ENCODE results near the gene SPDYE17.
"Not testable (repeated sequence)": the region's sequence is repeated elsewhere in the genome, so short reads cannot be mapped to it uniquely, and the experiment has no call there.

DNA sequence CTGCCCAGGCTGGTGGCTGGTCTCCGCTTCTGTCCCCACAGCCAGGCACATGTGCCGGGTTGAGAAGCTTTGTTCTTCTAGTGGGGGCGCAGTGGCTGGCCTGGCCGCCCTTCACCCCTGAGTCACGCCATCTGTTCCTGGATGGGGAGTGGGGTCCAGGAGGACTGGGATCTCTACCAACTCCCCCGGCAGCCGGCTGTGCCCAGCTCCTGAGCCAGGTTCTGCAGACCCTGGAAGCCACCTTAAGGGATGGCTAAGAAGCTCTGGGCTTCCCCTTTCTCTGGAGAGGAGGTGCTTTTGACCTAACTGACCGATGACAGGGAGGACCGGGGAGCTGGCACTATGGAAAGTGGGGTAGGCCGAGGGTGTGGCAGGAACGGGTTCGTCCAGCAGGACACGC, 37.9 kb downstream of the SPDYE17 start:
- TF ChIP-seq, protein P1, sequence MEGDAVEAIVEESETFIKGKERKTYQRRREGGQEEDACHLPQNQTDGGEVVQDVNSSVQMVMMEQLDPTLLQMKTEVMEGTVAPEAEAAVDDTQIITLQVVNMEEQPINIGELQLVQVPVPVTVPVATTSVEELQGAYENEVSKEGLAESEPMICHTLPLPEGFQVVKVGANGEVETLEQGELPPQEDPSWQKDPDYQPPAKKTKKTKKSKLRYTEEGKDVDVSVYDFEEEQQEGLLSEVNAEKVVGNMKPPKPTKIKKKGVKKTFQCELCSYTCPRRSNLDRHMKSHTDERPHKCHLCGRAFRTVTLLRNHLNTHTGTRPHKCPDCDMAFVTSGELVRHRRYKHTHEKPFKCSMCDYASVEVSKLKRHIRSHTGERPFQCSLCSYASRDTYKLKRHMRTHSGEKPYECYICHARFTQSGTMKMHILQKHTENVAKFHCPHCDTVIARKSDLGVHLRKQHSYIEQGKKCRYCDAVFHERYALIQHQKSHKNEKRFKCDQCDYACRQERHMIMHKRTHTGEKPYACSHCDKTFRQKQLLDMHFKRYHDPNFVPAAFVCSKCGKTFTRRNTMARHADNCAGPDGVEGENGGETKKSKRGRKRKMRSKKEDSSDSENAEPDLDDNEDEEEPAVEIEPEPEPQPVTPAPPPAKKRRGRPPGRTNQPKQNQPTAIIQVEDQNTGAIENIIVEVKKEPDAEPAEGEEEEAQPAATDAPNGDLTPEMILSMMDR (IDR thresholded peaks at IDR 0.05) = not testable (repeated sequence)
- TF ChIP-seq, protein P2, sequence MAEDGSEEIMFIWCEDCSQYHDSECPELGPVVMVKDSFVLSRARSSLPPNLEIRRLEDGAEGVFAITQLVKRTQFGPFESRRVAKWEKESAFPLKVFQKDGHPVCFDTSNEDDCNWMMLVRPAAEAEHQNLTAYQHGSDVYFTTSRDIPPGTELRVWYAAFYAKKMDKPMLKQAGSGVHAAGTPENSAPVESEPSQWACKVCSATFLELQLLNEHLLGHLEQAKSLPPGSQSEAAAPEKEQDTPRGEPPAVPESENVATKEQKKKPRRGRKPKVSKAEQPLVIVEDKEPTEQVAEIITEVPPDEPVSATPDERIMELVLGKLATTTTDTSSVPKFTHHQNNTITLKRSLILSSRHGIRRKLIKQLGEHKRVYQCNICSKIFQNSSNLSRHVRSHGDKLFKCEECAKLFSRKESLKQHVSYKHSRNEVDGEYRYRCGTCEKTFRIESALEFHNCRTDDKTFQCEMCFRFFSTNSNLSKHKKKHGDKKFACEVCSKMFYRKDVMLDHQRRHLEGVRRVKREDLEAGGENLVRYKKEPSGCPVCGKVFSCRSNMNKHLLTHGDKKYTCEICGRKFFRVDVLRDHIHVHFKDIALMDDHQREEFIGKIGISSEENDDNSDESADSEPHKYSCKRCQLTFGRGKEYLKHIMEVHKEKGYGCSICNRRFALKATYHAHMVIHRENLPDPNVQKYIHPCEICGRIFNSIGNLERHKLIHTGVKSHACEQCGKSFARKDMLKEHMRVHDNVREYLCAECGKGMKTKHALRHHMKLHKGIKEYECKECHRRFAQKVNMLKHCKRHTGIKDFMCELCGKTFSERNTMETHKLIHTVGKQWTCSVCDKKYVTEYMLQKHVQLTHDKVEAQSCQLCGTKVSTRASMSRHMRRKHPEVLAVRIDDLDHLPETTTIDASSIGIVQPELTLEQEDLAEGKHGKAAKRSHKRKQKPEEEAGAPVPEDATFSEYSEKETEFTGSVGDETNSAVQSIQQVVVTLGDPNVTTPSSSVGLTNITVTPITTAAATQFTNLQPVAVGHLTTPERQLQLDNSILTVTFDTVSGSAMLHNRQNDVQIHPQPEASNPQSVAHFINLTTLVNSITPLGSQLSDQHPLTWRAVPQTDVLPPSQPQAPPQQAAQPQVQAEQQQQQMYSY (CRISPR knock-in tag; IDR thresholded peaks at IDR 0.05) = not testable (repeated sequence)
- not testable (repeated sequence) for TF ChIP-seq ELF4 (CRISPR knock-in tag; IDR thresholded peaks at IDR 0.05; ENCODE audit: low read depth)

Measured in WTC11 (cell line).